ENCODE results near the gene RTN1. TPM values are rescaled to one million over a fixed set of nuclear protein-coding genes. Genes with fewer than 3 reads are reported as not detected.

Gene RTN1
- total and polyA plus RNA-seq, 2 donors from 2014 or later: 4.5 to 5.1 TPM

DNA sequence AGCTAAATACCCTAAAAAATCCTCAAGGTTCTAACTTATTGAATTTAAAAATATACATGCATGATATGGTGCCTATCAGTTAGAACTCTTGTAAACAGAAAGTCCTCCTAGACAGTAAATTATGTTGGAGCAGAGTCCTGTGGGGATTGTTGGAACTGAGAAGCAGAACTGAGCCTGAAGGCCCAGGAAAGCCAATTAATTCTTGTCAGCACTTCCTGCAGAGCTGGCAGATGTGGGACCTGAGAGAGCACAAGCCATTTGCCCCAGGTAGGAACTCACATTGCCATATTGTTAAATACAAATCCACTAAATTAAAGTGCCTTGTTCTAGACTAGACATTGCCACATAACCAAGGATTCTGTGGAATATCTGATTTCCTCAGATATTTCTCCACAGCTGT is 117.1 kb downstream of the RTN1 start:
- Histone ChIP-seq H3K36me3 (ENCODE audit: control insufficient read depth in 2 of 3, insufficient read depth in 3 of 3, low read length in 3 of 3) (no peaks in the 10 kb centered on the region), H3K27me3 (ENCODE audit: control insufficient read depth, insufficient read depth, low read length) (no peaks in the 10 kb centered on the region), H3K9me3 (ENCODE audit: control insufficient read depth in 2 of 3, insufficient read depth in 1 of 3, low read length in 3 of 3) (no peaks in the 10 kb centered on the region), H3K4me1 (ENCODE audit: control insufficient read depth in 2 of 3, insufficient read depth in 2 of 3, low read depth in 1 of 3, low read length in 3 of 3) (no peaks in the 10 kb centered on the region), H3K4me3 (ENCODE audit: low read length in 3 of 3) (no peak overlapping the region), H3K9ac (ENCODE audit: low read length in 3 of 3) (no peak overlapping the region), H3K27ac (ENCODE audit: low read depth in 2 of 2, low read length in 2 of 2) (no peak overlapping the region)
- TF ChIP-seq, protein P1, sequence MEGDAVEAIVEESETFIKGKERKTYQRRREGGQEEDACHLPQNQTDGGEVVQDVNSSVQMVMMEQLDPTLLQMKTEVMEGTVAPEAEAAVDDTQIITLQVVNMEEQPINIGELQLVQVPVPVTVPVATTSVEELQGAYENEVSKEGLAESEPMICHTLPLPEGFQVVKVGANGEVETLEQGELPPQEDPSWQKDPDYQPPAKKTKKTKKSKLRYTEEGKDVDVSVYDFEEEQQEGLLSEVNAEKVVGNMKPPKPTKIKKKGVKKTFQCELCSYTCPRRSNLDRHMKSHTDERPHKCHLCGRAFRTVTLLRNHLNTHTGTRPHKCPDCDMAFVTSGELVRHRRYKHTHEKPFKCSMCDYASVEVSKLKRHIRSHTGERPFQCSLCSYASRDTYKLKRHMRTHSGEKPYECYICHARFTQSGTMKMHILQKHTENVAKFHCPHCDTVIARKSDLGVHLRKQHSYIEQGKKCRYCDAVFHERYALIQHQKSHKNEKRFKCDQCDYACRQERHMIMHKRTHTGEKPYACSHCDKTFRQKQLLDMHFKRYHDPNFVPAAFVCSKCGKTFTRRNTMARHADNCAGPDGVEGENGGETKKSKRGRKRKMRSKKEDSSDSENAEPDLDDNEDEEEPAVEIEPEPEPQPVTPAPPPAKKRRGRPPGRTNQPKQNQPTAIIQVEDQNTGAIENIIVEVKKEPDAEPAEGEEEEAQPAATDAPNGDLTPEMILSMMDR (IDR thresholded peaks at IDR 0.05; ENCODE audit: borderline replicate concordance, extremely low read depth, insufficient read depth): no peak
- no peak for FAIRE-seq
- intact Hi-C loops (cut with DNase I): no loop called here
- DNase-seq: no peak

- no peaks in the 10 kb centered on the region for H3K27me3 ChIP-seq (ENCODE audit: control insufficient read depth, insufficient read depth, low read length)
- no peak overlapping the region for H3K4me3 ChIP-seq (ENCODE audit: low read length in 3 of 3)
- no peak for DNase-seq
- TF ChIP-seq, protein P1 (IDR thresholded peaks at IDR 0.05; ENCODE audit: borderline replicate concordance, extremely low read depth, insufficient read depth): no peak
- FAIRE-seq: no peak
- intact Hi-C loops (cut with DNase I): no loop called here
- no peak overlapping the region for H3K27ac ChIP-seq (ENCODE audit: low read depth in 2 of 2, low read length in 2 of 2)
- H3K9me3 ChIP-seq (ENCODE audit: control insufficient read depth in 2 of 3, insufficient read depth in 1 of 3, low read length in 3 of 3): no peaks in the 10 kb centered on the region
- no peak overlapping the region for H3K9ac ChIP-seq (ENCODE audit: low read length in 3 of 3)
- H3K36me3 ChIP-seq (ENCODE audit: control insufficient read depth in 2 of 3, insufficient read depth in 3 of 3, low read length in 3 of 3): no peaks in the 10 kb centered on the region
- no peaks in the 10 kb centered on the region for H3K4me1 ChIP-seq (ENCODE audit: control insufficient read depth in 2 of 3, insufficient read depth in 2 of 3, low read depth in 1 of 3, low read length in 3 of 3)
These were observed 119.0 kb downstream of the RTN1 start for GRCh38 chr14:59751578-59751977.

DNA sequence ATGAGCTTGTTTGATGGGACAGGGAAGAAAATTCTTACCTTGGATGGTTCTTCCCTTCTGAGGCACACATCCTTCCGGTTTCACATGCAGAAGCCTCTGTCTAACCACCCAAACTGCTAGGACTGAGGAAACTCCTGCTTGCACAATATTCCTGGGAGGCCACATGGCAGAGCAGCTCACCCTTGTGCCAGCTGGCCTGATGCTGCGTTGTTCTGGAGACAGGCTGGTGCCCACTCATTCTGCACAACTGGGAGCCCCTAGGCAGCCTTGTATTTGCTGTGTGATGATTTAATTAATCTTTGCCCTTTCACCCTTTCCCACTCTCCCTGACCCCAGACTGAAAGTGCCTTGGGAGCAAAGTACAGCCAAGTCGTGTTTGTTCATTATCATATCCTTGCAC is 130.8 kb downstream of the RTN1 start:
- H3K27ac ChIP-seq (ENCODE audit: low read depth in 2 of 2, low read length in 2 of 2): no peak overlapping the region
- no peak overlapping the region for H3K9ac ChIP-seq (ENCODE audit: low read length in 3 of 3)
- TF ChIP-seq, protein P1 (IDR thresholded peaks at IDR 0.05; ENCODE audit: borderline replicate concordance, extremely low read depth, insufficient read depth): no peak
- no peaks in the 10 kb centered on the region for H3K4me1 ChIP-seq (ENCODE audit: control insufficient read depth in 2 of 3, insufficient read depth in 2 of 3, low read depth in 1 of 3, low read length in 3 of 3)
- no peaks in the 10 kb centered on the region for H3K36me3 ChIP-seq (ENCODE audit: control insufficient read depth in 2 of 3, insufficient read depth in 3 of 3, low read length in 3 of 3)
- peaks cover 0 to 6% (median 2%) of the 10 kb centered on the region in 3 donors for H3K9me3 ChIP-seq (ENCODE audit: control insufficient read depth in 2 of 3, insufficient read depth in 1 of 3, low read length in 3 of 3)
- H3K4me3 ChIP-seq (ENCODE audit: low read length in 3 of 3): no peak overlapping the region
- intact Hi-C loops (cut with DNase I): no loop called here
- FAIRE-seq (no peak), DNase-seq (no peak)
- no peaks in the 10 kb centered on the region for H3K27me3 ChIP-seq (ENCODE audit: control insufficient read depth, insufficient read depth, low read length)

GRCh38 chr14:59728304-59728703 is 142.3 kb downstream of the RTN1 start:
- no peaks in the 10 kb centered on the region for H3K36me3 ChIP-seq (ENCODE audit: control insufficient read depth in 2 of 3, insufficient read depth in 3 of 3, low read length in 3 of 3)
- no peak overlapping the region for H3K4me3 ChIP-seq (ENCODE audit: low read length in 3 of 3)
- intact Hi-C loops (cut with DNase I): no loop called here
- DNase-seq (no peak), FAIRE-seq (no peak)
- TF ChIP-seq, protein P1 (IDR thresholded peaks at IDR 0.05; ENCODE audit: borderline replicate concordance, extremely low read depth, insufficient read depth): no peak
- no peak overlapping the region for H3K9ac ChIP-seq (ENCODE audit: low read length in 3 of 3)
- no peaks in the 10 kb centered on the region for H3K27me3 ChIP-seq (ENCODE audit: control insufficient read depth, insufficient read depth, low read length)
- no peaks in the 10 kb centered on the region for H3K4me1 ChIP-seq (ENCODE audit: control insufficient read depth in 2 of 3, insufficient read depth in 2 of 3, low read depth in 1 of 3, low read length in 3 of 3)
- no peak overlapping the region for H3K27ac ChIP-seq (ENCODE audit: low read depth in 2 of 2, low read length in 2 of 2)
- H3K9me3 ChIP-seq (ENCODE audit: control insufficient read depth in 2 of 3, insufficient read depth in 1 of 3, low read length in 3 of 3): no peaks in the 10 kb centered on the region

Measured in kidney (tissue), 14 donors.